RWPE2 (cell line): ENCODE measurements around the gene TMEM217.

Source experiments
- ATAC-seq: fragments of 200-7000 bp; cut with Tn5 transposase; 3 replicates; pipeline ENCODE4 v1.9.1; 2021; ENCODE audit warnings: low read depth
- DNase-seq: peaks from one replicate; pipeline ENCODE4 v3.0.0-alpha.2; 2020; ENCODE audit warnings: low spot score
- H3K27ac ChIP-seq: fragments of 450-650 bp; 2 replicates; pipeline ENCODE4 v1.5.1; 2017; ENCODE audit warnings: mild to moderate bottlenecking; ENCODE audit not compliant: poor library complexity, severe bottlenecking
- H3K27me3 ChIP-seq: fragments of 250-450 bp; sonication (Bioruptor Pico); 2 replicates; pipeline ENCODE4 v1.5.1; 2021; ENCODE audit warnings: mild to moderate bottlenecking, moderate library complexity; ENCODE audit not compliant: insufficient read depth, poor library complexity, severe bottlenecking
- H3K36me3 ChIP-seq: fragments of 250-450 bp; sonication (Bioruptor Pico); 2 replicates; pipeline ENCODE4 v1.5.1; 2020; ENCODE audit warnings: low read depth, mild to moderate bottlenecking, moderate library complexity
- H3K4me1 ChIP-seq: fragments of 250-450 bp; sonication (Bioruptor Pico); 2 replicates; pipeline ENCODE4 v1.5.1; 2021; ENCODE audit warnings: mild to moderate bottlenecking, moderate library complexity; ENCODE audit not compliant: insufficient read depth, poor library complexity, severe bottlenecking
- H3K4me3 ChIP-seq: fragments of 250-450 bp; sonication (Bioruptor Pico); 2 replicates; pipeline ENCODE4 v1.5.1; 2021; ENCODE audit warnings: mild to moderate bottlenecking, moderate library complexity; ENCODE audit not compliant: severe bottlenecking
- H3K9me3 ChIP-seq: fragments of 250-450 bp; sonication (Bioruptor Pico); 2 replicates; pipeline ENCODE4 v1.5.1; 2021; ENCODE audit warnings: mild to moderate bottlenecking, moderate library complexity; ENCODE audit not compliant: severe bottlenecking
- TF ChIP-seq, protein P1 (sequence below): fragments of 450-650 bp; IDR thresholded peaks from one replicate; pipeline ENCODE4 v1.5.1; 2017; ENCODE audit warnings: mild to moderate bottlenecking, moderate library complexity; ENCODE audit not compliant: poor library complexity, severe bottlenecking

Gene TMEM217

DNA sequence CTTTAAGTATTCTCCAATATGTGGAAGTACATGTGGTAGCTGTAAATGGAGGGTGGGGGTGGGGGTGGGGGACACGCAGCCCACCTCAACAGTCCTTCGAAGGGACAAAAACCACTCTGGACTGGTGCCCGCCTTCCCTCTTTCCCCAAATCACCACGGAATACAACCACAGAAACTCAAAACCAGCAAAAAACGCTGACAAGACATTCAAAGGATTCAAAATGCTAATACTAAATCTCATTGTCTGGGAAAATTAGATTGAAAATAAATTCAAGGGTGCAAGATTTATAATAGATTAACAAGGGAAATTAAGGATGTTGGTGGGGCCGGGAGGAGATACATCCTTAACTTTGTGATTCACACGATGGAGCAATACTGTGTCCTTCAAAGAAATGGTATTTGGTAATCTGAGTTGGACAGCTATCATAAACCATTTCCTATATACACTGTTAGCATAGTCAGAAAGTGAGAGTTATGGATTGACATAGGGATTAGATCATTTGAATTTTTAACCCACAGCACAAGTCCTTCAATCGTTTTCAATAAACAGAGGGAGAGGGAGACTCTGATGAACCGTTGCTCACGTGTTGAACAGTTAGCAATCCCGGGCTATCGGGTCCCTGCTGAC lies 1.1 kb downstream of the TMEM217 start:
- TF ChIP-seq, protein P1, sequence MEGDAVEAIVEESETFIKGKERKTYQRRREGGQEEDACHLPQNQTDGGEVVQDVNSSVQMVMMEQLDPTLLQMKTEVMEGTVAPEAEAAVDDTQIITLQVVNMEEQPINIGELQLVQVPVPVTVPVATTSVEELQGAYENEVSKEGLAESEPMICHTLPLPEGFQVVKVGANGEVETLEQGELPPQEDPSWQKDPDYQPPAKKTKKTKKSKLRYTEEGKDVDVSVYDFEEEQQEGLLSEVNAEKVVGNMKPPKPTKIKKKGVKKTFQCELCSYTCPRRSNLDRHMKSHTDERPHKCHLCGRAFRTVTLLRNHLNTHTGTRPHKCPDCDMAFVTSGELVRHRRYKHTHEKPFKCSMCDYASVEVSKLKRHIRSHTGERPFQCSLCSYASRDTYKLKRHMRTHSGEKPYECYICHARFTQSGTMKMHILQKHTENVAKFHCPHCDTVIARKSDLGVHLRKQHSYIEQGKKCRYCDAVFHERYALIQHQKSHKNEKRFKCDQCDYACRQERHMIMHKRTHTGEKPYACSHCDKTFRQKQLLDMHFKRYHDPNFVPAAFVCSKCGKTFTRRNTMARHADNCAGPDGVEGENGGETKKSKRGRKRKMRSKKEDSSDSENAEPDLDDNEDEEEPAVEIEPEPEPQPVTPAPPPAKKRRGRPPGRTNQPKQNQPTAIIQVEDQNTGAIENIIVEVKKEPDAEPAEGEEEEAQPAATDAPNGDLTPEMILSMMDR: no peak
- Histone ChIP-seq H3K9me3 (no peaks in the 10 kb centered on the region), H3K27ac (peak overlapping the region; percentile 56), H3K27me3 (no peaks in the 10 kb centered on the region), H3K4me1 (peaks cover 18% of the 10 kb centered on the region), H3K36me3 (no peaks in the 10 kb centered on the region), H3K4me3 (peak overlapping the region; percentile 88)
- DNase-seq (no peak), ATAC-seq (peak; percentile 39)

GRCh38 chr6:37254881-37255280 lies 3.1 kb downstream of the TMEM217 start:
- H3K27me3 ChIP-seq: no peaks in the 10 kb centered on the region
- no peak overlapping the region for H3K4me3 ChIP-seq
- no peak for ATAC-seq
- H3K36me3 ChIP-seq: no peaks in the 10 kb centered on the region
- no peak for DNase-seq
- H3K27ac ChIP-seq: no peak overlapping the region
- H3K4me1 ChIP-seq: peaks cover 22% of the 10 kb centered on the region
- no peaks in the 10 kb centered on the region for H3K9me3 ChIP-seq
- TF ChIP-seq, protein P1: no peak

DNA sequence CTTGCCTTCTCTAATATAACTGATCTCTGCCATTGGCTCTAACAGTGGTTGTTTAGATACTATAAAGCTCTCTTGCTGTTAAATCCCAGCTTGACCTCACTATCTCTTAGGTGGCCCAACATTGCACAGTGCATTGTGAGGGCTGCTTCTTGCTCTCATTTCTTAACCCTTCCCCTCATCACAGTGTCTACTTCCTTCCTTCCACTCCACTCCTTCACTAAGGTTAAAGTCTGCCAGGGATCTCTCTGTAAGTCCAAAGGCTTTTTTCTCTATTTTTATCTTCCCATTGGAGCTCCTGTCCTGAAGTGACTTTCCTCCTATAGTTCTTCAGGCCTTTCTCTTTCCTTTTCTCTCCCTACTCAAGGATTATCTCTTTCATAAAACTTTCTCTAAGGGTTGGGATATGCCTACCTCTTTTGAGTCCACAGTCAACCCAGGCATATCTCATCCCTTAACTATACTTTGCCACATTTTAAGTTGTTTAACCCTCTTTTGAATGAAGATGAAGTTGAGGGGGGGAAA lies 4.4 kb downstream of the TMEM217 start:
- no peak for ATAC-seq
- DNase-seq: no peak
- no peaks in the 10 kb centered on the region for H3K36me3 ChIP-seq
- H3K27me3 ChIP-seq: no peaks in the 10 kb centered on the region
- H3K27ac ChIP-seq: no peak overlapping the region
- H3K9me3 ChIP-seq: no peaks in the 10 kb centered on the region
- no peak overlapping the region for H3K4me3 ChIP-seq
- H3K4me1 ChIP-seq: peaks cover 11% of the 10 kb centered on the region
- TF ChIP-seq, protein P1: no peak

DNA sequence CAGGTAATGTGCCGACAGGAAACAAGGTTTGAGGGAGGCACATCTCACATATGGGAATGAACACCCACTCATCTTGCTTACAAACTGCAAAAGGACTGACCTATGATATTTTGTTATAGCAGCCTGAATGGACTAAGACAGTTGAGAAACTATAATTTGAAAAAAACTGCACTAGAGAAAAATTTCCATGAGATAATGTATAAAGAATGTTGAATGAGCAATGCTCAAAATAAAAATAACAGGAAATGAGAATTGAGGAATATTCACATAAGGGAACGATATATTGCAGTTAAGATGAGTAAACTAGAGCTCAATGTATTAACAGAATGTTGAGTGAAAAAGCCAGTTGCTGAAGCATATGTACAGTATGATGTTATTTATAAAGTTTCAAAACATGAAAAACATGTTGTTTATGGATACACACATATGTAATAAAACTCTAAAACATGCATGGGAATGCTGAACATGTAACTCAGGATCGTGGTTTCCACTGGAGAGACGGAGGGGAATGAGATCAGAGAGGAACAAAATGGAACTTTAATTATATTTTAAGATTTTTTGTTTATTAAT lies 6.6 kb downstream of the TMEM217 start:
- Histone ChIP-seq H3K4me1 (peaks cover 6% of the 10 kb centered on the region), H3K27me3 (no peaks in the 10 kb centered on the region), H3K36me3 (no peaks in the 10 kb centered on the region), H3K4me3 (no peak overlapping the region), H3K27ac (no peak overlapping the region), H3K9me3 (no peaks in the 10 kb centered on the region)
- TF ChIP-seq, protein P1: no peak
- DNase-seq (no peak), ATAC-seq (no peak; the same call in 2 of the 3 replicates)
